GM23338 (cell line): Measurements from ENCODE around the gene FILIP1L. TPM values are rescaled to one million over a fixed set of nuclear protein-coding genes. Genes with fewer than 3 reads are reported as not detected.

ENCODE experiments used
- CTCF ChIP-seq, 2 experiments: fragments of 200-600 bp in 1 of 2; sonication (generic) in 1 of 2; conservative IDR thresholded peaks; 2 replicates each; pipeline versions ENCODE4 v1.5.1 to v1.6.1; 2016 to 2017; ENCODE audit warnings: antibody characterized with exemption in 2 of 2, low read depth in 2 of 2, mild to moderate bottlenecking in 2 of 2, moderate library complexity in 1 of 2
- ETS1 ChIP-seq: IDR thresholded peaks from 2 replicates; pipeline ENCODE4 v1.6.1; 2016; ENCODE audit warnings: antibody characterized with exemption
- POLR2AphosphoS5 ChIP-seq: IDR thresholded peaks from 2 replicates; pipeline ENCODE4 v1.6.1; 2016; ENCODE audit warnings: antibody characterized with exemption, low read depth
- REST ChIP-seq: IDR thresholded peaks from one replicate; pipeline ENCODE4 v1.6.1; 2018; ENCODE audit warnings: antibody characterized with exemption; ENCODE audit not compliant: unreplicated experiment
- ZNF462 ChIP-seq: fragments of 250-450 bp; sonication (Bioruptor Pico); IDR thresholded peaks from 2 replicates; pipeline ENCODE4 v1.5.0; 2020; ENCODE audit warnings: mild to moderate bottlenecking, moderate library complexity
- polyA plus RNA-seq: library from polyadenylated mRNA; unstranded; fragments of >200 nt; fragmentation: Nextera tagmentation; extraction: Ambion mirVana; gene quantifications from 2 replicates; pipeline ENCODE4 v1.2.1, GENCODE V29; 2016
- total RNA-seq: library from RNA; depleted of rRNA; stranded (reverse); fragments of >200 nt; shearing (Covaris generic); gene quantifications from 2 replicates; pipeline ENCODE4 v1.2.3, GENCODE V29; 2014

The FILIP1L gene
- total and polyA plus RNA-seq, 2 experiments from 2014 or later = 1.6 TPM; not detected in 1

GRCh38 chr3:99868311-99868646, 246.0 kb downstream of the FILIP1L start (continued):
- TF ChIP-seq ZNF462 (CRISPR knock-in tag) (no peak), ETS1 (no peak), CTCF (conservative IDR thresholded peaks at IDR 0.05; ENCODE audit: low read depth in 2 of 2) (no peak), POLR2AphosphoS5 (no peak), REST (no peak)
